ENCODE measurements around the gene TNF. TPM values are rescaled to one million over a fixed set of nuclear protein-coding genes. Genes with fewer than 3 reads are reported as not detected.

The TNF gene
- total RNA-seq, 1 experiment from 2014 or later = 0.64 TPM

- ATAC-seq (peak; percentile 48), DNase-seq (ENCODE audit: low read depth, low spot score) (no peak)
- Histone ChIP-seq H3K4me1 (ENCODE audit: control insufficient read depth, insufficient read depth, low read length) (peaks cover 4% of the 10 kb centered on the region; the same call in 1 of the 2 replicates), H3K9me3 (ENCODE audit: control insufficient read depth, insufficient read depth, low read depth, low read length) (no peaks in the 10 kb centered on the region), H3K27ac (ENCODE audit: low read length) (no peak overlapping the region), H3K36me3 (ENCODE audit: control insufficient read depth, insufficient read depth, low read length) (peaks cover 23% of the 10 kb centered on the region), H3K27me3 (ENCODE audit: control insufficient read depth, insufficient read depth, low read length) (no peaks in the 10 kb centered on the region), H3K4me3 (ENCODE audit: low read depth in 2 of 2, low read length in 2 of 2) (no peak overlapping the region)
- CTCF ChIA-PET = no interaction called here
- POLR2A ChIA-PET = interaction anchor here (0.7 kb wide), 1 partner anchor 12 kb away, joined by 3 read pairs; the partner anchor contains the start of gene DDX39B
- no TSS peak for BruUV-seq (replicated peaks)
- TF ChIP-seq TCF7L2 (IDR thresholded peaks at IDR 0.05; ENCODE audit: low read depth, low read length) = no peak
- TF ChIP-seq POLR2AphosphoS5 (IDR thresholded peaks at IDR 0.05; ENCODE audit: low read depth, low read length) = peak; percentile 76; the same call in 1 of the 2 replicates
- intact Hi-C loops (cut with micrococcal nuclease; ENCODE audit: unreplicated experiment) (no loop called here), in situ Hi-C loops (cut with HindIII; ENCODE audit: low pct_unique_long_range_greater_than_20kb, low sequenced_read_pairs) (no loop called here)
Observed at GRCh38 chr6:31529329-31530150, 45.8 kb upstream of the TNF start.

GRCh38 chr6:31530659-31531058, 44.7 kb upstream of the TNF start:
- DNase-seq (ENCODE audit: low read depth, low spot score) = no peak
- no TSS peak for BruUV-seq (replicated peaks)
- peaks cover 30% of the 10 kb centered on the region for H3K36me3 ChIP-seq (ENCODE audit: control insufficient read depth, insufficient read depth, low read length)
- ATAC-seq = no peak
- peak; percentile 27; the same call in 1 of the 2 replicates for TF ChIP-seq POLR2AphosphoS5 (IDR thresholded peaks at IDR 0.05; ENCODE audit: low read depth, low read length)
- no peak for TF ChIP-seq REST (IDR thresholded peaks at IDR 0.05; ENCODE audit: insufficient read depth in 1 of 2, low read depth in 2 of 2, low read length in 1 of 2)
- ChIA-PET CTCF (no interaction called here), POLR2A (no interaction called here)
- in situ Hi-C loops (cut with HindIII; ENCODE audit: low pct_unique_long_range_greater_than_20kb, low sequenced_read_pairs) (no loop called here), intact Hi-C loops (cut with micrococcal nuclease; ENCODE audit: unreplicated experiment) (no loop called here)
- no peak overlapping the region for H3K27ac ChIP-seq (ENCODE audit: low read length)
- H3K9me3 ChIP-seq (ENCODE audit: control insufficient read depth, insufficient read depth, low read depth, low read length) = no peaks in the 10 kb centered on the region
- H3K4me3 ChIP-seq (ENCODE audit: low read depth in 2 of 2, low read length in 2 of 2) = no peak overlapping the region
- H3K27me3 ChIP-seq (ENCODE audit: control insufficient read depth, insufficient read depth, low read length) = no peaks in the 10 kb centered on the region
- peaks cover 4% of the 10 kb centered on the region; the same call in 1 of the 2 replicates for H3K4me1 ChIP-seq (ENCODE audit: control insufficient read depth, insufficient read depth, low read length)

GRCh38 chr6:31531162-31531561, 44.2 kb upstream of the TNF start:
- DNase-seq (ENCODE audit: low read depth, low spot score) (no peak), ATAC-seq (no peak)
- no peaks in the 10 kb centered on the region for H3K9me3 ChIP-seq (ENCODE audit: control insufficient read depth, insufficient read depth, low read depth, low read length)
- H3K4me3 ChIP-seq (ENCODE audit: low read depth in 2 of 2, low read length in 2 of 2) = no peak overlapping the region
- peaks cover 35% of the 10 kb centered on the region for H3K36me3 ChIP-seq (ENCODE audit: control insufficient read depth, insufficient read depth, low read length)
- in situ Hi-C loops (cut with HindIII; ENCODE audit: low pct_unique_long_range_greater_than_20kb, low sequenced_read_pairs) (no loop called here), intact Hi-C loops (cut with micrococcal nuclease; ENCODE audit: unreplicated experiment) (no loop called here)
- no peaks in the 10 kb centered on the region for H3K27me3 ChIP-seq (ENCODE audit: control insufficient read depth, insufficient read depth, low read length)
- no peak for TF ChIP-seq SIN3A (IDR thresholded peaks at IDR 0.05; ENCODE audit: borderline replicate concordance, insufficient read depth, low read depth, low read length)
- no peak for TF ChIP-seq REST (IDR thresholded peaks at IDR 0.05; ENCODE audit: insufficient read depth in 1 of 2, low read depth in 2 of 2, low read length in 1 of 2)
- no peak for TF ChIP-seq CTCF (IDR thresholded peaks at IDR 0.05)
- TF ChIP-seq POLR2AphosphoS5 (IDR thresholded peaks at IDR 0.05; ENCODE audit: low read depth, low read length) = no peak
- TF ChIP-seq TCF7L2 (IDR thresholded peaks at IDR 0.05; ENCODE audit: low read depth, low read length) = no peak
- H3K27ac ChIP-seq (ENCODE audit: low read length) = no peak overlapping the region
- H3K4me1 ChIP-seq (ENCODE audit: control insufficient read depth, insufficient read depth, low read length) = peaks cover 4% of the 10 kb centered on the region; the same call in 1 of the 2 replicates
- no TSS peak for BruUV-seq (replicated peaks)
- POLR2A ChIA-PET = no interaction called here
- CTCF ChIA-PET = no interaction called here

Data from Panc1 (cell line).